RWPE1 (cell line): Measurements from ENCODE around the gene ADNP2.

Source experiments
- CTCF ChIA-PET: fragments of 350-600 bp; sonication (Branson Sonifier 250); formaldehyde crosslinking; extraction: SDS; loops from one replicate; lab custom pipeline; 2021; lab: Yijun Ruan, JAX
- POLR2A ChIA-PET: fragments of 400-600 bp; formaldehyde crosslinking; extraction: SDS; loops from one replicate; lab custom pipeline; 2020; ENCODE audit warnings: antibody characterized with exemption; ENCODE audit not compliant: low non-redundant PET; lab: Yijun Ruan, JAX
- DNase-seq: peaks from one replicate; pipeline ENCODE4 v3.0.0; 2012; ENCODE audit warnings: low spot score
- H3K27ac ChIP-seq: fragments of 450-650 bp; 2 replicates; pipeline ENCODE4 v1.5.1; 2017
- TF ChIP-seq, protein P1 (sequence below): fragments of 450-650 bp; conservative IDR thresholded peaks from 2 replicates; pipeline ENCODE4 v1.5.1; 2017; ENCODE audit warnings: low read depth, mild to moderate bottlenecking

Gene ADNP2

DNA sequence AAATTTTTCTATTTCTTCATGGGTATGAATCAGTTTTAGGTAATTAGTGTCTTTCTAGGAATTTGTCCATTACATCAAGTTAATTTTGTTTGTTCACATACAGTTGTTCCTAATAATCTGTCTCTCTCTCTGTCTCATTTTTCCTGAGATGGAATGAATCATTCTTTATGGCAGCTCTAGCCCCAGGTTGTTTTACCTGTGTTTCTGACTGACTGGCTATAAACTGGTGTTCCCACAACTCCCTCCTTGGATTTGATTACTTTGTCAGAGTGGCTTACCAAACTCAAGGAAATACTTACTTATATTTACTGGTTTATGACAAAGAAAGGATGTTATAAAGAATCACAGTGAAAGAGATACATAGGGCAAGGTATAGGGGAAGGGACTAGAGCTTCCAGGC, 15.1 kb downstream of the ADNP2 start:
- TF ChIP-seq, protein P1, sequence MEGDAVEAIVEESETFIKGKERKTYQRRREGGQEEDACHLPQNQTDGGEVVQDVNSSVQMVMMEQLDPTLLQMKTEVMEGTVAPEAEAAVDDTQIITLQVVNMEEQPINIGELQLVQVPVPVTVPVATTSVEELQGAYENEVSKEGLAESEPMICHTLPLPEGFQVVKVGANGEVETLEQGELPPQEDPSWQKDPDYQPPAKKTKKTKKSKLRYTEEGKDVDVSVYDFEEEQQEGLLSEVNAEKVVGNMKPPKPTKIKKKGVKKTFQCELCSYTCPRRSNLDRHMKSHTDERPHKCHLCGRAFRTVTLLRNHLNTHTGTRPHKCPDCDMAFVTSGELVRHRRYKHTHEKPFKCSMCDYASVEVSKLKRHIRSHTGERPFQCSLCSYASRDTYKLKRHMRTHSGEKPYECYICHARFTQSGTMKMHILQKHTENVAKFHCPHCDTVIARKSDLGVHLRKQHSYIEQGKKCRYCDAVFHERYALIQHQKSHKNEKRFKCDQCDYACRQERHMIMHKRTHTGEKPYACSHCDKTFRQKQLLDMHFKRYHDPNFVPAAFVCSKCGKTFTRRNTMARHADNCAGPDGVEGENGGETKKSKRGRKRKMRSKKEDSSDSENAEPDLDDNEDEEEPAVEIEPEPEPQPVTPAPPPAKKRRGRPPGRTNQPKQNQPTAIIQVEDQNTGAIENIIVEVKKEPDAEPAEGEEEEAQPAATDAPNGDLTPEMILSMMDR: no peak
- POLR2A ChIA-PET: no interaction called here
- CTCF ChIA-PET: interaction anchor here (1.4 kb wide), 1 partner anchor 10 kb away, joined by 3 read pairs; no protein-coding TSS in a partner anchor
- peak; percentile 7 for DNase-seq
- H3K27ac ChIP-seq: no peak overlapping the region

DNA sequence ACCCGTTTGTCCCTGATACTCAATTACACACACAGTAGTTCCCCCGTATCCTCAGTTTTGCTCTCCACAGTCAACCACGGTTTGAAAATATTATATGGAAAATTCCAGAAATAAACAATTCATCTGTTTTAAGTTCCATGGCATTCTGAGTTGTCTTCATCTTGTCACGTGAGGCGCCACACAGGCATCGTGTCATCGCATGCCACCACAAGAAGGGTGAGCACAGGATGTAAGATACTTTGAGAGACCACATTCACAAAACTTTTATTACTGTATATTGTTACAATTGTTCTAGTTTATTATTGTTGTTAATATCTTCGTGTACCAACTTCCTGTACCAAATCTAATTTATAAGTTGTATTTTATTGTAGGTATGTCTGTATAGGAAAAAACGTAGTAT, 17.7 kb downstream of the ADNP2 start:
- H3K27ac ChIP-seq: no peak overlapping the region
- ChIA-PET POLR2A (no interaction called here), CTCF (no interaction called here)
- TF ChIP-seq, protein P1: no peak
- DNase-seq: no peak

DNA sequence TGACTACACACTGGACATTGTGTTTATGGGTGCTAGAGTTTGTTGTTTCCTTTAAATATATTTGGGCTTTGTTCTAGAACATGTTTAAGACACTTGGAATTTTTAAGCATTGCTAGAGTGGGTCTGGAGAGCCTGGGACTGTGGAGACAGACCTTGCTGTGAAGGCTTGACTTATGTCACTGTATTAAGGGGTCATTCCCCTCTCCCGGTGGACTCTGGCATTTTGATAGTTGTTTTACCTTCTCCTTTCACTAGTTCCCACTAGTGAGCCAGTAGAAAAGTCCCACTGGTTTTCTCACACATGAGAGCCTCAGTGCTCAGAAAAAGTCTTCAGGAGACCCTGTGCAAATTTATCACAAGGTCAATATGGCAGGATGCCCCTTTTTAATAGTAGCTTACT, 18.6 kb downstream of the ADNP2 start:
- TF ChIP-seq, protein P1: no peak
- POLR2A ChIA-PET: no interaction called here
- no peak overlapping the region for H3K27ac ChIP-seq
- no peak for DNase-seq
- CTCF ChIA-PET: no interaction called here

DNA sequence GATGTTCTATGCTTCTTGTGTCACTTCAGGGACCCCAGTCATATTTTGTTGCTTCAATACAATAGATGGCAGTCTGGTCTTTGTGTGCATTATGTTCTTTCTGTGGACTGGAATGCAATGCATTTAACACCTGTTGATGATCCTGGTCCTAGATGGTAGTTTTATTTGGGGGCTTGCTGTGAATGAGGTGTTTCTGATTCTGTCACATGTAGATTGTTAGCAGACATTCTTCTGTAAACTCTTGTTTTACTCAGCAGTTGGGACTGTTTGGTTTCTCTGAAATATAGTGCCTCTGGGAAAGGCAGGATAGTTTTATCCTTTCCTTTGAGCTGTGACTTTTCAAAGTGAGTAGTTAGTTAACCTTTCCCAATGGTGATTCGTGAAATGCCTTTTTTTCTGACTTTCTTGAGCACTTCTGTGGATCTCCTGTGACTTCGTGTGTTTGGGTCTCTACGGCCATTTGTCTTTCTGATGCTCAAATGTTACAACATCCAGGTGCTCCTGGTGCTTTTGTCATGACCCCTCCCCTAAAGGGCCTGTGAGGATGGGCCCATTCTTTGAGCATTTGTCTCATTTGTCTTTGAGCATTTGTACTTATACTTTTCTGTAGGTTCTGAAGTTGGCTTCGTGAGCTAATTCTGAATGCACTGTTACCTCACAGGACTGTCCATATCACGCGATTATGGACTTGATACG, 20.8 kb downstream of the ADNP2 start:
- TF ChIP-seq, protein P1: no peak
- ChIA-PET CTCF (interaction anchor here (0.5 kb wide), 1 partner anchor 166 kb away, joined by 4 read pairs; no protein-coding TSS in a partner anchor), POLR2A (no interaction called here)
- H3K27ac ChIP-seq: no peak overlapping the region
- no peak for DNase-seq

DNA sequence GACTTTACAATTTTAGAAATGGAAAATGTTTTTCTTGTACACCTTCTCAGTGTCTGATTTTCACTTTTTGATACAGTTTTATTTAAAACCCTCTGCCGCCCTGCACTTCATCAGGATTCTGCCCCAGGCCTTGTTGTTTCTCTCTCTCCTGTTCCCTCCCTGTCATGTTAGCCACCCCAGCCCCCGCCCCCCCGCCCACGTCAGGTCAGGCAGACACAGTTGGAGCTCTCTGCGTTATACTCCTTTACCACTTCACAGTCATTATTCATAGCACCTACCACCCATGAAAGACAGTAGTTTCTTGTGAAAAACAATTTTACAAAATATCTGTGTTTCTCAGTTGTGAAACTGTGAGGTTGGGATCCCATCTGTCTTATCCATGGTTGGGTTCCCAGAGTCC, 21.5 kb downstream of the ADNP2 start:
- DNase-seq: no peak
- TF ChIP-seq, protein P1: no peak
- CTCF ChIA-PET: interaction anchor here (0.5 kb wide), 1 partner anchor 167 kb away, joined by 4 read pairs; no protein-coding TSS in a partner anchor
- POLR2A ChIA-PET: no interaction called here
- H3K27ac ChIP-seq: no peak overlapping the region

DNA sequence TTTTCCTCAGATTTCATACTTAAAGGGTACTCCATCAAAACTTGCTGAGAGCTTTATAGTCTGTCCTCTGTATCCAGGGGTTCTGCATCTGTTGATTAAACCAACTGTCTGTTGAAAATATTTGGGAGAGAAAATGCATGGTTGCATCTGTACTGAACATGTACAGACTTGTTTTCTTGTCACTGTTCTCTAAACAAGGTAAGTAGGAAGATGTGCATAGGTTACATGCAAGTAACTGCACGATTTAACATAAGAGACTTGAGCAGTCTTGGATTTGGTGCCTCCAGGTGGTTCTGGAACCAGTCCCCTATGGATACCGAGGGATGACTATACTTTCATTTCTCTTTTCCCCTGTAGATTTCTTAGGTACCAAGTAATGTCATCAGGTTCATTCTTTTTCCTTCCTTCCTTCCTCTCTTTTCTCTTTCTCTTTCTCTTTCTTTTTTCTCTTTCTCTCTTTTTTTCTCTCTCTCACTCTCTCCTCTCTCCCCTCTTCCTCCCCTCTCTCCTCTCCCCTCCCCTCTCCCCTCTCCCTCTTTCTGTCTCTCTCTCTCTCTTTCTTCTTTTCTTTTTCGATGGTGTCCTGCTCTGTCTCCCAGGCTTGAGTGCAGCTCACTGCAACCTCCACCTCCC, 23.2 kb downstream of the ADNP2 start:
- ChIA-PET POLR2A (no interaction called here), CTCF (no interaction called here)
- TF ChIP-seq, protein P1: no peak
- DNase-seq: peak; percentile 8
- H3K27ac ChIP-seq: peak overlapping the region; percentile 60
